GM12892 (cell line): ENCODE data around the gene C16orf86.
"Not testable (repeated sequence)": the region's sequence is repeated elsewhere in the genome, so short reads cannot be mapped to it uniquely, and the experiment has no call there.

Experiments used
- DNase-seq: peaks from one replicate; pipeline ENCODE4 v3.0.0; 2011; ENCODE audit not compliant: insufficient read length
- FAIRE-seq: peaks from 2 replicates; lab custom pipeline; 2011; peaks lifted over from hg19 to GRCh38; lab: Jason Lieb, UNC
- POLR2A ChIP-seq: IDR thresholded peaks from 2 replicates; pipeline ENCODE4 v1.6.1; 2011; ENCODE audit warnings: low read depth, low read length, control low read depth
- POLR2AphosphoS5 ChIP-seq: IDR thresholded peaks from 2 replicates; pipeline ENCODE4 v1.6.1; 2011; ENCODE audit warnings: low read depth, low read length, control low read depth
- TAF1 ChIP-seq: IDR thresholded peaks from 2 replicates; pipeline ENCODE4 v1.6.1; 2011; ENCODE audit warnings: low read depth, mild to moderate bottlenecking, control low read depth, low read length, borderline replicate concordance

Gene C16orf86

DNA sequence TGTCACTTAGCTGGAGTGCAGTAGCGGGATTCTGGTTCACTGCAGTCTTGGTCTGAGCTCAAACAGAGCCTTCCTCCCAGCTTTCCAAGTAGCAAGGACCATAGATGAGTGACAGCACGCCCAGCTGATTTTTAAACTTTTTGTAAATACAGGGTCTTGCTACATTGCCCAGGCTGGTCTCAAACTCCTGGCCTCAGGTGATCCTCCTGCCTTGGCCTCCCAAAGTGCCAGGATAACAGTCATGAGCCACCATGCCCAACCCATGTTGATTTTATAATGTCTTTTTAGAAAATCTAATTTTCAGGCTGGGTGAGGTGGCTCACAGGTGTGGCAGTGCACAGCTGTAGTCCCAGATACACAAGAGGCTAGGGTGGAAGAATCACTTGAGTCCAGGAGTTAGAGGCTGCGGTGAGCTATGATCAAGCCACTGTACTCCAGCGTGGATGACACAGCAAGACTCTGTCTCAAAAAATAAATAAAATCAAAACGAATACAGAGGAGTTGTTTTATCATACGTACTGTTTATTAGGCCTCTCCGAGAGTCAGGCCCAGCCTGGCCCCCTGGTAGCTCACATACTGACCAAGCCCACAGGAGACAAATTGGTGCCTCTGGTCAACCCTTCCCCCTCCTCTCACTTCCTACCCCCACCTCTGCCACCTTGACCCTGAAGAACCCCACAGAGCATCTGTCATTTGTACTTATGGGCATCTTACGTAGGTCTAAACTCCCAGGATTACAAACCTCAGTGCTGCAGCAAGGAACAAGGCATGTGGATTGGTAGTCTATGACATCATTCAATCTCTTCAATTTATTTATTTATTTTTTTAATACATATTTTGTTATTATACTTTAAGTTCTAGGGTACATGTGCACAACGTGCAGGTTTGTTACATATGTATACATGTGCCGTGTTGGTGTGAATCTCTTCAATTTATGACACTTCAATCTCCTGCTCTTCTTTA, 13.6 kb downstream of the C16orf86 start:
- FAIRE-seq: no peak

DNA sequence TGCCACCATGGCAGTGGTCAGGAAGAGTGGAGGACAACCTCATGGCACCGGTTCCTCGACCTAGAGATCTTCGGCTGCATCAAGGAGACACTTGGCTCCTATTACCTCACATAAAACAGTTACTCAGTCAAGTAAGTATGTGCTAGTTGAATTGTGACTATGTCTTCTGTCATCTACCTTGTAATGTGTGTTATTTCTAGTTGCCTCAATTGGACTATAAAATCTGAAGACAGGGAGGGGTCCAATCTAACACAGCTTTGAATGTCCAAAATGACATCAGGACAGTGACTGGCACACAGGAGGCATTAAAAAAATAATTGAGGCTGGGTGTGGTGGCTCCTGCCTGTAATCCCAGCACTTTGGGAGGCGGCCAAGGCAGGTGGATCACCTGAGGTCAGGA, 17.2 kb downstream of the C16orf86 start:
- FAIRE-seq (no peak), DNase-seq (no peak)
- no peak for TF ChIP-seq POLR2AphosphoS5
- no peak for TF ChIP-seq TAF1
- no peak for TF ChIP-seq POLR2A

More for the DNA sequence above, 13.6 kb downstream of the C16orf86 start:
- DNase-seq: no peak
- TF ChIP-seq TAF1: no peak
- no peak for TF ChIP-seq POLR2AphosphoS5
- no peak for TF ChIP-seq POLR2A

DNA sequence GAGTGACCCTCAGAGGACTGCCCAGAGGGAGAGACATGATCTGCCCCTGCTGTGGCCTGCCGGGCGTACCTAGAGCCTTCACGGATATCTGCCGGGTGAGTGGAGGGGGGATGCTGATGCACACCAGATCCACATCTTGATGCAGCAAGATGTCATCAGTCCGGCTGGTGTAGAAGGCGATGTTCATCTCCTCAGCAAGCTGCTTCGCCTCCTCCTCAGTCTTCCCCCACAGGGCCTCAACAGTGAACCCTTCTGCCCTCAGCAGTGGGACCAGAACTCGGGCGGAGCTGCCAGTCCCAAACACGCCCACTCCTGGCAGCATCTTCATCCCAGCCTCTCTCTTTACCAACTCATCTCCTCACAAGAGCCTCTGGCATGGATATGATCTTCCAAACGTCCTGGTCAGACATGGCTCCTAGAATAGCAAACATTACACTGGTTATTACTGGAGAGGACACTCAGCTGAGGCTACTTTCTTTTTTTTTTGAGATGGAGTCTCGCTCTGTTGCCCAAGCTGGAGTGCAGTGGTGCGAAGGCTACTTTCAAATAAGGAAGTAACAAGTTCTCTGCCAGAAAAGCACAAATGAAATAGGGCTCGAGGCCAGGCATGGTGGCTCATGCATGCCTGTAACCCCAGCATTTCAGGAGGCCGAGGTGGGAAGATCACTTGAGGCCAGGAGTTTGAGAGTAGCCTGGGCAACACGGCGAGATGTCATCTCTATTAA, 18.9 kb downstream of the C16orf86 start:
- no peak for DNase-seq
- TF ChIP-seq TAF1 (no peak), POLR2AphosphoS5 (no peak), POLR2A (no peak)
- FAIRE-seq: no peak

DNA sequence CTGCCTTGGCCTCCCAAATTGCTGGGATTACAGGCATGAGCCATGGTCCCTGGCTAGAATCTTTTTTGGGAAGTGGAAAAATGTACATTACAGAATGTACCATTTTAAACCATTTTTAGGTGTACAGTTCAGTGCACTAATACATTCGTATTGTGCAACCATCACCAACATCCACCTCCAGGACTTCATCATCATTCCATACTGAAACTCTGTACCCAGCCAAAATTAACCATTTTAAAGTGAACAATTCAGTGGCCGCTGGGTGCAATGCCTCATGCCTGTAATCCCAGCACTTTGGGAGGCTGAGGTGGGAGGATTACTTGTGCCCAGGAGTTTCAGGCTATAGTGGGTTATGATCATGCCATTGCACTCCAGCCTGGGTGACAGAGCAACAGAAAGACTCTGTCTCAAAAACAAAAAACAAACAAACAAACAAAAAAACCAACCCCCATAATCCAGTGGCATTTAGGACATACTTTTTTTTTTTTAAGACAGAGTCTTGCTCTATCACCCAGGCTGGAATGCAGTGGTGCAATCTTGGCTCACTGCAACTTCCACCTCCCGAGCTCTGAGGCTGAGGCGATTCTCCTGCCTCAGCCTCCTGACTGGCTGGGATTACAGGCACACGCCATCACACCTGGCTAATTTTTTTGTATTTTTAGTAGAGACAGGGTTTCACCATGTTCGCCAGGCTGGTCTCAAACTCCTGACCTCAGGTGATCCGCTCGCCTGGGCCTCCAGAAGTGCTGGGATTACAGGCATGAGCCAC, 27.1 kb downstream of the C16orf86 start:
- FAIRE-seq: not testable (repeated sequence)

DNA sequence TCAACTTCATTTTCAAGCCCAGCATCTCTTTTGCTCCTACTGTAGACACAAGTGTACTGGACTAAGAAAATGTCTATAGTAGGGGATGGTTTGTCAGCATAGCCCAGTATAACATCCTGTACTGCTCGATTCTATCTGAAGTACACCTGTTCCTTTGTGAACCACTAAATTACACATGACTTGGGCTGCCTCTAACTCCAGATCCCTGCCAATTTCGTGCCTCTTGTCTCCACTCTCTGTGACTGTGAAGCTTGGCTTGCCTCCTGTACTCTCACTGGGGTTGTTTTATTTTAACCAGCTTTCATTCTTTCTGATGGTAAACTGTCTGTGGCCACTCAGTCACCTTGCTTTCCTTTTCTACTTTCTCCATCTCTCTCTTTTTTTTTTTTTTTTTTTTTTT, 28.0 kb downstream of the C16orf86 start:
- DNase-seq: no peak
- TF ChIP-seq POLR2AphosphoS5: no peak
- no peak for TF ChIP-seq TAF1
- no peak for TF ChIP-seq POLR2A
- no peak for FAIRE-seq

More for the DNA sequence above, 27.1 kb downstream of the C16orf86 start:
- DNase-seq: not testable (repeated sequence)

DNA sequence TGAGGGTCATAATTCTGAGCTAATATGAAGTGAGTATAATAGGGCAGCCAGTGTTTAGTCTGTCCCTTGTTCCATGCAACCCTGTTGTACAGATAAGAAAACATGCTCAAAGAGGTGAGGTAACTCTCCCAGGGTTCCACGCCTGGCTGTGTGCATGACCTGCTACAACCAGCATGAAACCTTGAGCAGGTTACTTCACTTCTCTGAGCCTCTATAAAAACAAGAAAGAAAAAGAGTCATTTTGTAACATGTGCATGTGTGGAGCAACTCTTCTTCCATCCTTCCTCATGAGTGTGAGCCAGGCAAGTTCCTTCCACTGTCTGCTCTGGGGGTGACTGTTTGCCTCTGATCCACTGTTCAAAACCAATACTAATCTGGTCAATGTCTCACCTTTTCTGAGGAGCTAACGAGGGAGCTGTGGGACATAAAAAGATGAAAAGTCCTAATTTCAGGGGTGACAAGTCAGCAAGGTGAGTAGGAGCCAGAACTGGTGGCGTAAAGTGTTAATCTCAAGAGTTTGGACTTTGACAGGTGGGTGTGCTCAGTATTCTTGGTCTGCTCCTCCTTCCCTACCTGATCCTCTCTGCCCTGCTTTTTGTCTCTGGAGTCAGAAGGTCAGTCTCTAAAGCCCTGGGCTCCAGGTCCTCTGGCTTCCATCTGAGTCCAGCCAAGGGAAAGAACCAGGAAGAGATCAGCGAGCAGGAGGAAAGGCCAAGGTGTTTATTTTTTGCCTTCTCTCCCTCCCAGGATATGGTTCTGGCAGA, 31.0 kb downstream of the C16orf86 start:
- no peak for TF ChIP-seq POLR2A
- TF ChIP-seq POLR2AphosphoS5: no peak
- TF ChIP-seq TAF1: no peak
- no peak for DNase-seq
- FAIRE-seq: no peak

DNA sequence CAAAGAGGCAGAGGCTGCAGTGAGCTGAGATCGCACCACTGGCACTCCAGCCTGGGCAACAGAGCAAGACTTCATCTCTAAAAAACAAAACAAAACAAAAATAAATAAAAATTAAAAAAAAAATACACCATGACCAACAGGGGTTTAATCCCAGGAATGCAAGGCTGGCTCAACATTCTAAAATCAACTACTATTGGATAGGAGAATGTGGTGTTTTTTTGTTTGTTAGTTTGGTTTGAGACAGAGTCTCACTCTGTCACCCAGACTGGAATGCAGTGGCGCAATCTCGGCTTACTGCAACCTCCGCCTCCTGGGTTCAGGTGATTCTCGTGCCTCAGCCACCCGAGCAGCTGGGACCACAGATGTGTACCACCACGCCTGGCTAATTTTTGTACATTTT, 32.7 kb downstream of the C16orf86 start:
- DNase-seq (no peak), FAIRE-seq (no peak)
- TF ChIP-seq TAF1 (no peak), POLR2A (no peak), POLR2AphosphoS5 (no peak)

DNA sequence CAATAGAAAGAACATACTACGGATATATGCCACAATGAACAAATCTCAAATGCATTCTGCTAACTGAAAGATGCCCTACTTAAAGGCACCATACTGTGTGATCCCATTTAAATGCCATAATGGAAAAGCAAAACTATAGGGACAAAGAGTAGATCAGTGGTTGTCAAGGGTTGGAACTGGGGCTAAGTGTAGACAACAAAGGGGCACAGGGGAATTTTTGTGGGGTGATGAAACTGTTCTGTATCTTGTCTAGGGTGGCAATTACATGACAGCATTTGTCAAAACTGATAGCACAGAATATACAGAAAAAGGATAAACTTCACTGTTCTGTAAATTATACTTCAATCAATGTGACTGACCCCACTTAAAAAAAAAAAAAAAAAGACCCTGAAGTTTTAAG, 34.8 kb downstream of the C16orf86 start:
- TF ChIP-seq TAF1 (no peak), POLR2AphosphoS5 (no peak), POLR2A (no peak)
- FAIRE-seq (no peak), DNase-seq (no peak)

DNA sequence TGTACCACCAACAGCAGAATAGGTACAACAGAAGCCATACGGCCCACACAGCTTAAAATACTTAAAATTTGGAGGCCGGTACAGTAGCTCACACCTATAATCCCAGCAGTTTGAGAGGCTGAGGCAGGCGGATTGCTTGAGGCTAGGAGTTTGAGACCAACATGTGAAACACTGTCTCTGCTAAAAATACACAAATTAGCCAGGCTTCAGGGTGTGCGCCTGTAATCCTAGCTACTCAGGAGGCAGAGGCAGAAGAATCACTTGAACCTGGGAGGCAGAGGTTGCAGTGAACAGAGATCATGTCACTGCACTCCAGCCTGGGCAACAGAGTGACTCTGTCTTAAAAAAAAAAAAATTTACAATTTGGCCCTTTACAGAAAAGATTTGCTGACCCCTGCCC, 35.5 kb downstream of the C16orf86 start:
- no peak for FAIRE-seq
- TF ChIP-seq POLR2AphosphoS5: no peak
- no peak for TF ChIP-seq TAF1
- TF ChIP-seq POLR2A: no peak
- DNase-seq: no peak

DNA sequence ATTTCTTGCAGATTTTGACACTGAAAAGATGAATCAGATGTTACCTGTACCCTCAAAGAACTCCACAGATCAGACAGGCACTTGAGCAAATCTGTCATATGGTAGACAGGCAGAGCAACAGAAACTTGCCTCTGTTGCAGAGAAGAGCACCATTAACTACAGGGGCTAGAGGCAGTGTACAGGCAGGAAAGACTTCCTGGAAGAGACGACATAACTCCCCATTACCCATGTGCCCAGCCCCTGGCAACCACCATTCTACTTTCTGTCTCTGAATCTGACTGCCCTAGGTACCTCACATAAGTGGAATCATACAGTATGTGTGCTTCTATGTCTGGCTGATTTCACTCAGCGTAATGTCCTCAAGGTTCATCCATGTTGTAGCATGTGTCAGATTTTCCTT, 37.0 kb downstream of the C16orf86 start:
- no peak for TF ChIP-seq TAF1
- TF ChIP-seq POLR2AphosphoS5: no peak
- TF ChIP-seq POLR2A: no peak
- DNase-seq (no peak), FAIRE-seq (no peak)
